ENCODE results near the gene PERCC1. TPM values are rescaled to one million over a fixed set of nuclear protein-coding genes. Genes with fewer than 3 reads are reported as not detected.

The PERCC1 gene
- total RNA-seq, 2 experiments from 2014 or later = 0.30 TPM; not detected in 1

DNA sequence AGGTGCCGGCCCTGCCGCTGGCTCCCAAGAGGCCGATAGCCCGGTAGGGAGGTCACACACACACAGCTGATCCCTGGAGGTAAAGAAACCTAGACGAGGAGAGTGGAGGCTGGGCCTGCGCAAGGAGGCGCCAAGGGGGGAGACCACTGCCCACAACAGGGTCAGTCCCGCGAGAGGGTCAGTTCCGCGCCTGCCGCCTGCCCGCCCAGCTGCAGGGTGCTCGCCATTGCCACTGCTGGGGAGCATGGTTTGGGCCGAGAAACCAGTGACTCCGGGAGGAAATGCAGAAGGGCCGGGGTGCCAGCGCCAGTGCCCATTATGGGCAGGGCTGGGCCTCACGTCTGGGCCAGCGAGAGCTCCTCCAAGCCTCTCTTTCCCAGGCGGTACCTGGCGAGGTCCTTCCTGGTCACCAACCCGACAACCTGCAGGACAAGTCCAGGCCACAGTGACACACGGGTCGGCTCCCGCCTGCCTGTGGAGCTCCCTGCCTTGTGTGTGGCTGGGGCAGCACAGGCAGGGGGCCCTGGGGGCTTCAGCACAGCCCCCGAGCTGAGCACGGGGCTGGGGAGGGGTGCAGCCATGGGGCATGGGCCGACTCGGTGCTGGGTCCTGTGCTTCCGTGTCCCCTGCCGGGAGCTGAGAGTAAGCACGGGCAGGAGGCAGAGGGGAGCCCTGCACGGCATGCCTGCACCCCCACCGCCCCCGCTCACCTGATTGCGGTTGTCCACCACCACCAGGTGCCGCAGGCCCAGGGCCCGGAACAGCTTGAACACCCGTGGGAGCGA, 15.6 kb downstream of the PERCC1 start:
- H3K9me3 ChIP-seq (ENCODE audit: control insufficient read depth in 1 of 2, insufficient read depth in 1 of 2, low read length in 2 of 2) = peaks cover 0 to 4% of the 10 kb centered on the region in 2 experiments
- ATAC-seq (ENCODE audit: poor library complexity) (no peak), DNase-seq (no peak)
- TF ChIP-seq CTCF (IDR thresholded peaks at IDR 0.05) = no peak
- ChIA-PET POLR2A (no interaction called here), CTCF (no interaction called here)
- H3K9me3 Mint-ChIP-seq = no peaks in the 10 kb centered on the region
- H3K27ac ChIP-seq (ENCODE audit: low read depth in 1 of 2, low read length in 2 of 2) = no peak overlapping the region
- H3K4me1 Mint-ChIP-seq (ENCODE audit: low read depth) = no peaks in the 10 kb centered on the region
- no peaks in the 10 kb centered on the region for H3K27me3 ChIP-seq (ENCODE audit: control insufficient read depth in 1 of 2, insufficient read depth in 2 of 2, low read length in 2 of 2)
- H3K4me1 ChIP-seq (ENCODE audit: insufficient read depth, low read length) = no peaks in the 10 kb centered on the region
- peaks cover 23% of the 10 kb centered on the region for H3K36me3 ChIP-seq (ENCODE audit: insufficient read depth, low read length)
- H3K4me3 Mint-ChIP-seq = no peak overlapping the region
- intact Hi-C loops (cut with DNase I, micrococcal nuclease) = no loop called here
- H3K27me3 Mint-ChIP-seq = no peaks in the 10 kb centered on the region
- H3K27ac Mint-ChIP-seq = no peak overlapping the region
- H3K36me3 Mint-ChIP-seq (ENCODE audit: low read depth) = peaks cover 16% of the 10 kb centered on the region
- H3K4me3 ChIP-seq (ENCODE audit: low read length) = no peak overlapping the region

DNA sequence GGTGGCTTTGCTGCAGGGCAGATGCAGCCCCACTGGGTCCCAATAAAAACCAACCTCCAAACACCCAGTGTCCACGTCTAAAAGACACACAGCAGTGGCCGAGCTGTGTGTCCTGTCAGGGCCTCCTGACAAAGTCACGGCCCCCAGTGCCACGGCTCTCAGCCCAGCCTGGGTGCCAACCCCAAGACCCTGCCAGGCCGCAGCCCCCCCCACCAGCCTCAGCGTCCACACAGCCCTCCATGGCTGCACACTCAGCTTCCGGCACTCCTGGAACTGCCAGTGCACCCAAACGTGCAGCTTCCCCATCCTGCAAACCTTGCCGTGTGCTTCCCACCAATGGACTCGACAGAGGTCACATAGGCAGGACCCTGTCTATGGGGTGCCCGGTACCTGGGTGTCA, 17.1 kb downstream of the PERCC1 start:
- Histone ChIP-seq H3K27ac (ENCODE audit: low read depth in 1 of 2, low read length in 2 of 2) (no peak overlapping the region), H3K27me3 (ENCODE audit: control insufficient read depth in 1 of 2, insufficient read depth in 2 of 2, low read length in 2 of 2) (no peaks in the 10 kb centered on the region), H3K4me3 (ENCODE audit: low read length) (no peak overlapping the region), H3K36me3 (ENCODE audit: insufficient read depth, low read length) (peaks cover 31% of the 10 kb centered on the region), H3K9me3 (ENCODE audit: control insufficient read depth in 1 of 2, insufficient read depth in 1 of 2, low read length in 2 of 2) (peaks cover 0 to 4% of the 10 kb centered on the region in 2 experiments), H3K4me1 (ENCODE audit: insufficient read depth, low read length) (no peaks in the 10 kb centered on the region)
- Mint-ChIP-seq H3K27me3 (no peaks in the 10 kb centered on the region), H3K4me3 (no peak overlapping the region), H3K27ac (no peak overlapping the region), H3K9me3 (no peaks in the 10 kb centered on the region), H3K4me1 (ENCODE audit: low read depth) (no peaks in the 10 kb centered on the region), H3K36me3 (ENCODE audit: low read depth) (peaks cover 19% of the 10 kb centered on the region)
- TF ChIP-seq CTCF (IDR thresholded peaks at IDR 0.05) = no peak
- intact Hi-C loops (cut with DNase I, micrococcal nuclease) = no loop called here
- ChIA-PET CTCF (no interaction called here), POLR2A (no interaction called here)
- DNase-seq (no peak), ATAC-seq (ENCODE audit: poor library complexity) (no peak)

DNA sequence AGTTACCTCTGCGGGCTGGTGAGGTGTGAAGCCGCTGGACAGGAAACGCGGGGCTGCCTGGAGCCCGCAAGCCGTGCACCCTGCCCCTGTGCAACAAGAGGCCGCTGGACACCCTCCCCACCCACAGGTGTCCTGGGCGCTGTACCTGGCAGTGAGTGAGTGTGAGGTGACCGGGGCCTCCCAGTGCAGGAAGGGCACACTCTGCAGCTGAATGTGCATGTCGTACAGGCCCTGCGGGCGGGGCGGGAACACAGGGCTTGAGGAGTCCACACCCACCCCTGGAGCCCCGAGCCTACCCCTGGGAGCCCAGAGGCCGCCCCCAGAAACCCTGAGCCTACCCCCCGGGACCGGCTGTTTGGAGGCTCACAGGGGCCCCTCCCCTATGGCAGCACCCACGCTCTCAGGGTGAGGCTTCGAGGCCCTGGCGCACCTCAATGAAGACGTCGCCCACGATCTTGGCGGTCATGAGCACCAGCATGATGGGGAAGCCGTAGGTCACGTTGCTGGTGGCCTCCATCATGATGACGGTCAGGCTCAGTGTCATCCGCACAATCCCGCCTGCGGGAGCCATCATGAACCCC, 17.7 kb downstream of the PERCC1 start:
- ATAC-seq (ENCODE audit: poor library complexity) (no peak), DNase-seq (no peak)
- H3K4me1 Mint-ChIP-seq (ENCODE audit: low read depth) = no peaks in the 10 kb centered on the region
- no peak for TF ChIP-seq CTCF (IDR thresholded peaks at IDR 0.05)
- Histone ChIP-seq H3K27ac (ENCODE audit: low read depth in 1 of 2, low read length in 2 of 2) (no peak overlapping the region), H3K4me3 (ENCODE audit: low read length) (no peak overlapping the region), H3K36me3 (ENCODE audit: insufficient read depth, low read length) (peaks cover 37% of the 10 kb centered on the region), H3K4me1 (ENCODE audit: insufficient read depth, low read length) (no peaks in the 10 kb centered on the region), H3K27me3 (ENCODE audit: control insufficient read depth in 1 of 2, insufficient read depth in 2 of 2, low read length in 2 of 2) (no peaks in the 10 kb centered on the region), H3K9me3 (ENCODE audit: control insufficient read depth in 1 of 2, insufficient read depth in 1 of 2, low read length in 2 of 2) (peaks cover 0 to 4% of the 10 kb centered on the region in 2 experiments)
- H3K9me3 Mint-ChIP-seq = no peaks in the 10 kb centered on the region
- ChIA-PET CTCF (no interaction called here), POLR2A (no interaction called here)
- H3K27ac Mint-ChIP-seq = no peak overlapping the region
- no peak overlapping the region for H3K4me3 Mint-ChIP-seq
- no peaks in the 10 kb centered on the region for H3K27me3 Mint-ChIP-seq
- intact Hi-C loops (cut with DNase I, micrococcal nuclease) = no loop called here
- peaks cover 22% of the 10 kb centered on the region for H3K36me3 Mint-ChIP-seq (ENCODE audit: low read depth)
